Activated gamma-delta T cell treated with Interleukin-2 at 50 U/mL for 16 hours (primary cell): ENCODE results near the gene DNAJC16.
"Not testable (repeated sequence)": the region's sequence is repeated elsewhere in the genome, so short reads cannot be mapped to it uniquely, and the experiment has no call there.

Experiments used
- DNase-seq: peaks from one replicate; pipeline ENCODE4 v3.0.0-alpha.2; 2020

Gene DNAJC16

DNA sequence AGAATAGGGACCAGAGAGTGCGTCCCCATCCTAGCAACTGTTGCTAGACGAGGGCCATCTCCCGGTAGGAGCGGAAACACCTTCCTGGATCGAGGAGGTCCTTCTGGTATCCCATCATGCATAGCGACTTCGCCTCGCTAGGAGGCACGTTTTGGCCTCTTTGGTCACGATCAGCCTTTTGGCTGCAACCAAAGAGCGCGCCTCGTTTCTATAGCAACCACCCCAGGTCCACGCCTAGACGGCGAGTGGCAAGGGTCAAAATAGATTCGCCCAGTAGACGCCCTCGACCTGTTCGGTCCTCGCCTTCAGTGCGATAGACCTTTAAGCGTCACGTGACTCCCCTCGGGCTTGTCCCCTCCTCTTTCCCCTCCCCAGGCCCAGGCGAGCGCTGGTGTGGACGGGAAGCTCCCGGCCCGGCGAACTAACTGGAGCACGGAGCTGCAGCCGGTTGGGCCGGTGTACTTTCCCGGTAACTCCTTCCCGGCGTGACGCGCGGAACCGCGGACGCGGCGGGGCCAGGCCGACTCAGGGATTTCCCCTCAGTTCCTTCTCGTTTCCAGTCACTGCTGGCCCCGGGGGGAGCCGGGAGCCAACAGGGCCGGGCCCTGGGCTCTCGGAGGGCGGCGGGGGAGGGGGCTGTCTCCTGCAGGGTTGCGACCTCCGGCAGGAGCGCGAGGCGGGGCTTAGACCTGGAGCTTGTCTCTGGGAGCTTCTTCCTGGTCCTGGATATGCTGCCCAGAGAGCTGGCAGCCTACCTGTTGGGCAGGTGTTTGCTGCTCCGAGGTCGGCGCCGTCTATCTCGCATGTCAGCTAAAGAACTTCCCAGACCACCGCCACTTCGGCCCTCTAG lies at the start of gene DNAJC16:
Gene DNAJC16 (plus strand): TSS at position 359 of the 850 bp plus-strand sequence. CDS start 2,258 bp downstream, outside the sequence.
- DNase-seq = peak; percentile 96

DNA sequence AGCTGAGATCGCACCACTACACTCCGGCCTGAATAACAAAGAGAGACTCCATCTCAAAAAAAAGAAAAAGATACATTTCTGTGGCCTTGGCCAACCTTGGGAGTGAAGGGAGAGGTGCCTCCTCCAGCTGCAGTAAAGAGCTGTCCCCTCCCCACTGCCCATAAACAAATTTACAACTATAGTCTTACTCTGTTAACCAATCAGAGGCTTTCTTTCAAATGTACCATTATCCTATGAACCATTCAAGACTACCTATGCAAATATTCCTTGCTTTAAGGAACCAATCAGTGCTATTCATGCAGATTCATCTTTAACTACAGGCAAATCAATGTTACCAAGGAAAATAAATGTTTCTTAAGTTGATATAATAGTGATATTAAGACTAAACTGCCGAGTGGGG lies 49.7 kb upstream of the DNAJC16 start:
- DNase-seq = no peak

DNA sequence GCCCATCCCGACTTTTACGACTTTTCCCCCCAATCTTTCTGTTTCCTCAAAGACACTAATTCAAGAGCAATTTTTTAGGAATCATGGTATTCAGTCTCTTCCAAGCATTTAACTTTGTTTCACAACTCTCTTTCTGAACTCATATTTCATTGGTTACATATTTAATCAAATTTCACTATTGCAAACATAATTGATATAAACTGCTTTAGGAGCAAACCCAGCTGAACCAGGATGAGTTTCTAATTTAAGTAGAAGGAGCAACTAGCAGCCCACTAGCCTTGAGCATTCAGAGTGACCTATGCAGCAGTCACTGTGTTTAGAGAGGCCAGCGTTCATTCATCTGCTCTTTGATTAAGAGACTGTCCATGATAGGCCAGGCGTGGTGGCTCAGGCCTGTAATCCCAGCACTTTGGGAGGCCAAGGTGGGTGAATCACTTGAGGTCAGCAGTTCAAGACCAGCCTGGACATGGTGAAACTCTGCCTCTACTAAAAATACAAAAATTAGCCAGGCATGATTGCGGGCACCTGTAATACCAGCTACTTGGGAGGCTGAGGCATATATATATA lies 48.9 kb upstream of the DNAJC16 start:
- no peak for DNase-seq

DNA sequence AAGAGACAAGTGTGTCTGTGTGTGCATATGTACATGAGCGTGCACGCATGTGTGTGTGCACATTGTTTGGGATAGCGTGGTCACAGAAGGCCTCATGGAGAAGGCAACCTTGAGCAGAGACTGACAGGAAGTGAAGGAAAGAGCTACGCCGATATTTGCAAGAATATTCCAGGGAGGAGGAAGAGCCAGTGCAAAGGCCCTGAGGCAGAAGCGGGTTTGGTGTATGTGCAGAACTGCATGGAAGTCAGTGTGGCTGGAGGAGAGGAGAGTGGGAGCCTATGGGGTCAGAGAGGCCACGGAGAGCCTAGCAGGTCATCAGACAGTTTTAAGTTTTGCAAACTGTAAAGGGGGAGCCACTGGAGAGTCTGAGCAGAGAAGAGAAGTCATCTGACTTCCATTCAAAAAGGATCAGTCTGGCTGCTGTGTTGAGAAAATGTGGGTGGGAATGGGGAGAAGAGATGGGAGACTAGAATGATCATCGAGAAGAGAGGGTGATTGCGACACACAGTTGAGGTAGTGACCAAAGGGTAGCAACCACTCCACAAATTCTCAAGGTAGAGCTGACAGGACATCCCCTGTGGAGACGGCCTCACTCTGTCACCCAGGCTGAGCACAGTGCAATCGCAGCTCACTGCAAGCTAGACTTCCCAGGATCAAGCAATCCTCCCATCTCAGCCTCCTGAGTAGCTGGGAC lies 46.8 kb upstream of the DNAJC16 start:
- no peak for DNase-seq

DNA sequence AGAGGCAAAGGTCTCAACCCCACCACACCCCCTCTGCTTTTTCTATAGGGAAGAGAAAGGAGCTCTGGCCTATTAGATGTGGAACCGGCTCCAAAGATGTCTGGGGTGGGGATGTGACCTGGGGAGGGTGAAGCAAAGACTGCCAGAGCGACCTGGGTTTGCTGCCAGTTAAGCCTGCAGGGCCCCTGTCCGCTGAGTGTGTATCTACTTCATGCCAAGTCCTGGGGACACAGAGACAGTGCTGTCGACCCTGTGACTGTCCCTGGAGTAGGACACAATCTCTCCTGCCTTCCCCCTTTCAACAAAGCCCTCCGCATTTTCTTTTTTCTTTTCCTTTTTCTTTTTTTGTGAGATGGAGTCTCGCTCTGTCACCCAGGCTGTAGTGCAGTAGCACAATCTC lies 44.2 kb upstream of the DNAJC16 start:
- DNase-seq = not testable (repeated sequence)

DNA sequence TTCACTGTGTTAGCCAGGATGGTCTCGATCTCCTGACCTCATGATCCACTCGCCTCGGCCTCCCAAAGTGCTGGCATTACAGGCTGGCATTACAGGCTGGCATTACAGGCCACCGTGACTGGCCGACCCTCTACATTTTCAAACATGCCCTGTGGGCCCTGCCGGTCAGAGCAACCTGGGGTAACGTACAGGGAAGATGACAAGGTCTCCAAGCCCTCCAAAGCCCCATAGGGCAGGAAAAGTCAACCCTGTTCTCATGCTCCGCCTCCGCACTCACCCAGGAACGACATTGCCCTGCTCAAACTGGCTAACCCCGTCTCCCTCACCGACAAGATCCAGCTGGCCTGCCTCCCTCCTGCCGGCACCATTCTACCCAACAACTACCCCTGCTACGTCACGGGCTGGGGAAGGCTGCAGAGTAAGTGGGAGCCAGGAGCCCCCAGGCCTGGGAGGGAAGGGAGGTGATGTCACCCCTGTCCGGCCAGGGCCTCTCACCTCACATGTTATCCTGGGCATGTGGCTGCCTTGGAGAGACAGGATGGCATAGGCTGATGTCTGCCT lies 43.6 kb upstream of the DNAJC16 start:
- DNase-seq = not testable (repeated sequence)

DNA sequence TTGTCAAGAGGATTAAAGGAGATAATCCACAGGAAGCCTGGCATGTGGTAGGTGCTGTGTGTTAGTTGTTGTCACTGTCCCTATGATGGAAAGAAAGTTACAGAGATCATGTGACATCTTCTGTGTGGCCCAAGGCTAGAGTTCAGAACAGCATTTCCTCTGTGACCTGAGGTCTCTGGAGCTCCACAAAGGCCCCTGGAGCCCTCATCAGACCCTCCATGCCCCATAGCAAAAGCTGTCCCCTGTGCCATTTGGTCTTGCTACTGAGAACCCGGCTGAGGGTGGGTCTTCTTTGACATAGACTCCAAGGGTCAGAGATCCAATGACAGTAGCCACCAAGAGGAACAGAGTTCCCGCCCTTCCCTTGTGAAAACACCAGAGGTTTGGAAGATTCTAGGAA lies 42.7 kb upstream of the DNAJC16 start:
- no peak for DNase-seq

DNA sequence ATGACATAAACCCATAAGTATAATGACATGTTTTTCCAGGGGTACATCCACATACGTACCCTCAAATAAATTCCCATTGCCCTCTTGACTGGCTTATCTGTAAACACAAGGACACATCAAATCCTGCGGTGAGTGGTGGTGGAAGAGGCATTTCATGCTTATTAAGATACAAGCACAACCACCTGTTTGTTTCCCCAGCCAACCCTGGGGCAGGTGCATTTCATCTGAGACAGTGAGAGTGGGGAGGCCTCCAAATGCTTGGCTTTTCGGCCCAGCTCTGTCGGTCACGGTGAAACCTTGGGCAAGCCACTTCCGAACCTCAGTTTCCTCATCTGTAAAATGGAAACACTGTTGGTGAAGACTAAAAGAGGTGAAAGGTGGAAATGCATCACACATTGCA lies 42.2 kb upstream of the DNAJC16 start:
- DNase-seq = not testable (repeated sequence)

DNA sequence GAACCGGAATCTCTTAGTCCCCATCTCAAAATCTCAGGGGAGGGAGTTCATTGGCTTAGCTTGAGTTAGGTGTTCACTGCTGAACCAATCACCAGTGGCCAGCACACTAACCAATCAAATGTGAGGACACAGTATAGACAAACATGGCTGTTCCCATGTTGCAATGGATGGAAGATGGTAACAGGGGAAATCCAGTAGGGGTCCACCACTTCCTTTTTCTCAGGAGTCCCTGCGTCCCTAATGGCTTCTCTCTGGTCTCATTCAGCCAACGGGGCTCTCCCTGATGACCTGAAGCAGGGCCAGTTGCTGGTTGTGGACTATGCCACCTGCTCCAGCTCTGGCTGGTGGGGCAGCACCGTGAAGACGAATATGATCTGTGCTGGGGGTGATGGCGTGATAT lies 41.0 kb upstream of the DNAJC16 start:
- DNase-seq = no peak

DNA sequence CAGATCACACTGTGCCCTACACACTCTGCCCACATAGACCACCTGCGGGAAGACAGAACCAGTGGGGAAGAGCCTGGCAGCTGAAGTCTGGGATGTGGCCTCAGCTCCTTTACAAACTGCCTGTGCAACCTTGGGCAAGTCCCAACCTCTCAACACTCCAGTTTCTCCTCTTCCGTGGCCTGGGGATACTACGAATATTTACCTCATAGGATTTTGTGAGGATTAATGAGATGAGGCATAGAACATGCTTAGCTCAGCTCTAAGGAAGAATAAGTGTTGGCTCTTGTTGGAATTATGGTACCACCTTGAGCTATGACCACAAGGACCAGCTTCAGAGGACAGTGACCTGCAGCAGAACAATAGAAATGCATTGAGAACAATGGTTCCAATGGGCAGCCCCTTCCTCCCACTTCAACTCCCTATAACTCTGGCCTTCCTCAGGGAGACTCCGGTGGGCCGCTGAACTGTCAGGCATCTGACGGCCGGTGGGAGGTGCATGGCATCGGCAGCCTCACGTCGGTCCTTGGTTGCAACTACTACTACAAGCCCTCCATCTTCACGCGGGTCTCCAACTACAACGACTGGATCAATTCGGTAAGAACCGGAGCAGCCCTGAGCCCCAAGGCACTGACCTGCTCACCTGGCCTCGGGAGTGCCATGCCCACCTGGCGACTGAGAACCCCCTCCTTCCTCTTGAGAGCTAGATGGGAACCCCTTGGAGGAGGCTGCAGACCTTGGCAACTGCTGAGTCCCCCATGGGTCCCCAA lies 39.6 kb upstream of the DNAJC16 start:
- DNase-seq = not testable (repeated sequence)

DNA sequence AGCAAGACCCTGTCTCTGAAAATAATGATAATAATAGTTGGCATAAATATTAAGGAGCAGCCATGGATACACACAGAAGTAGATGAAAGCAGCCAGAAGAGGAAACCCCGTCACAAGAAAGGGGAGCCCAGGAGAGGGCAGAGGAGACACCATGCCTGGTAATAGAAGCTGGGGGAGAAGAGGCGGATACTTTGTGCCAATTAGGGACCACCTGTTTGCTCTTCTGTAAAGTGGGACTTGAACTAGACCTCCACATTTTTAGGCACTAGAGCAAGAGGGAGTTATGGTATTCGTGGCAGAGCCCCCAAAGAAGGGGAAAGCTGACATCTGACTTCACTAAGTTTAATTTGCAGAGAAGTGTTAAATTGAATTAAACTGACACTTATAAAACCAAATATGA lies 38.3 kb upstream of the DNAJC16 start:
- no peak for DNase-seq

DNA sequence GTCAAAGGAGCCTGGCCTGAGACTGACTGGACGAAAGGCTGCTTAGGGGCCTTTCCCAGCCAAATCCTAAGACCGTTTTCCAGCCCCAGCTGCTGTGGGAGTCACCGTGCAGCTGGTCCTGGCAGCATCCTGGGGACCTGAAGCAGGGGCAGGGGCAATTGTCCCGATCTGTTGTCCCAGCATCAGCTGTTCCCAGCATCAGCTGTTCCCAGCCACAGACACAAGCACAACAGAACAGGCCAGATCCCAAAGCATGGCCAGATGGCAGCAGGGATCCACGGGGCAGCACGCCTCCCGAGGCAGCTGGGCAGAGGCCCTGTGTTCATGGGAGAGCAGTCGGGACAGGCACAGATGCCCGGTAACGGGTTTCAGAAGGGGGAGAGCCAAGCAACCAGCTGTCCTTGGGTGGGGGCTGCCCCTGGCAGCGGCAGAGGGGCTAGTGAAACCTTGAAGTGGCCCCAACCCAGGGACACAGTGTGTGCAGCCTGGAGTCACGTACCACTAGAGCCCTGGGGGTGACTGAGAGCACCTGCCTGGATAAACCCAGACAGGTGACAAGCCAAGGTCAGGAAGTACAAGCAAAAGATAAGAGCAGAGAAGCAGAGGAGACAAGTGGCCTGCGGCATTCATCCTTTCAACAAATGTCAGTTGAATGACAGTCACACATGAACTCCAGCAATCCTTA lies 37.5 kb upstream of the DNAJC16 start:
- DNase-seq = no peak

DNA sequence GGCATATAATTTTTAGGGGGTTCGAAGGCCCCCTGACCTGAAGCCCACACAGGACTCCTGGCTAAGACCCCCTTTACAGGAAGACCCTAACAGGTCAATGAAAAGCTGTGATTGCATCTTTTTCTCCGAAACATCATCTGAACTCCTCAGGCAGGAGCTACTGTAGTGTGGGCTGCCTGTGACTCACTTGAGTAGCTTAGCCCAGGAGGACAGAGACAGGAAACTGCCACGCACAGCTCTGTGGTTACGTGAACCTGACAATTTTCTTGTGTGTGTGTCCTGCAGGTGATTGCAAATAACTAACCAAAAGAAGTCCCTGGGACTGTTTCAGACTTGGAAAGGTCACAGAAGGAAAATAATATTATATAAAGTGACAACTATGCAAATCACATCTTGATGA lies 35.6 kb upstream of the DNAJC16 start:
- not testable (repeated sequence) for DNase-seq

DNA sequence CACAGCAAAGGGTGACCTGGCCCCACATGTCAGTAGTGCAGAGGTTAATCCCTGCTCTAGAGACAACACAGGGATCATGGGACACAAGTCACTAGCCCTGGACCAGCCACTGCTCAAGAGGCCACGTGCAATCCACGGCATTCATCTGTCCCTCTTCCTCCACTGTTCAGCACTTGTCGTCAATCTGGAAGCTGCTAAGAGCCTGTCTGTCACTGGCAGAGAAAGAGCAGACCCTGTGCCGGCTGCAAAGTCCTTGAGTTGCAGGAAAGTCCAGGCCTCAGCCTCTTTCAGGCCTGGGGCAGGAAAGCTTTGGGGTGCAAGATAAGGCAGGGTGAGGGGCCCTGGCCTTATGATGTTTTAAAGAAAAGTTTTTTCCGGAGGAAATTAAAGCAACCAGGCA lies 34.1 kb upstream of the DNAJC16 start:
- no peak for DNase-seq

DNA sequence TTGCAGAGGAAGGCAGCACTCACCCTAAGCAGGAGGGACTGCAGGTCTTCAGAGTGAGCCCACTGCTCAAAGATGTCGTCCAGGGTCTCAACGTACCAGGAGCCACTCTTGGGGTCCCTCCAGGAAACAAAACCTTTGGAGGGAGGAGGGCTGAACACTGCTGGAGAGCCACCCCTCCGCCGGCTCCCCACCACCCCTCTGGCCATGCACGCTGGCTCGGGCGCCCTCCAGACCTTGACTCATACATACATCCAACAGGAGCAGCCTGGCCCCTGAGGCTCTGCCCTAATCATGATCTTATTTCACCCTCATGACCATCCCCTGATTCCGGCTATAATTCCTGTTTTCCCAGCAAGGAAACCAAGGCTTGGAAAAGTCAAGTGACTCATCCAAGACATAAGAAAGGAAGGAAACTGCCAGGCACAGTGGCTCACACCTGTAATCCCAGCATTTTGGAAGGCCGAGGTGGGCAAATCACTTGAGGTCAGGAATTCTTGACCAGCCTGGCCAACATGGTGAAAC lies 32.7 kb upstream of the DNAJC16 start:
- DNase-seq = no peak

DNA sequence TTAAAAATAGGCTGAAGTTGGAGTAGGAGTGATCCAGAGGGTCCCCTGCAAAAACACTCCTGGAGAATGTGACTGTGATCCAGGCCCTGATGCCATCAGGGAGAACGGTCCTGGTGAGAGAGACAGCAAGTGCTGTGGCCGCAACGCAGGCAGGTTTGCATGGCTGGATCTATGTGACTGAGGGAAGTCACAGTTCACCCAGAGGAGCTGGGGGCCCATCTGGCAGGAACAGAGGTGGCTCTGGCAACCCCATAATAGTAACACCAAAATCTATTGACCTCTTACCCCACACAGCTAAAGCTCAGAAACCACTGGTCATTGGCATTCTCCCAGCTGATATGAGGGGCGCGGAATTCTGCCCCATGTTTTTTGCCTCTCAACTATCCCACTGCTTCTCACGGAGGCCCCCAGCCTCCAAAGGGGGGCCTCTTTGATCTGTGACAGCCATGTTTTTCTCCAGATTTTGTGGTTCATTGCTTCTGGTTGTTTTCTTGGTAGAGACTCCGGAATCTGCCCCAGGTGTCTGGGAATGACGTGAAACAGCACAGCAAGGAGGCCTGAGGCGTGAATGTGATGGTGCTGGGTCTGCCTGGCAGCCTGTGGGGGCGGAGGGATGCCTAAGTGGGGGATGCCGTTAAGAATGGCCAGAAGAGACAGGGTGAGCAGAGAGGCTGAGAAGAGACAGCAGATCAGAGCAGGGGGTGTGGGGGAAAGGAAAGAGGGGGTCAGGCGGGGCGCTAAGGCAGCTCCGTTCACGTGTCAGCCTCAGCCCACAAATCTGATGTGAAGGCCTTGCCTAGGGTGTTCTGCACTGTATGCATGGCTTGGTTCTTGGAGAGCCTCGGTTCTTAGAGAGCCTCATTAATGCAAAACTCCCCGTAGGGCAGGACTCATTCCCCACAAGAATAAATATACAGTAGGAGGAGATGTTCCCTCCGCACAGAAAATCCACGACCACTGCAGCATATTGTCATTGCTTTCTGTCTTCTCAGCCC lies 26.2 kb upstream of the DNAJC16 start:
- no peak for DNase-seq

DNA sequence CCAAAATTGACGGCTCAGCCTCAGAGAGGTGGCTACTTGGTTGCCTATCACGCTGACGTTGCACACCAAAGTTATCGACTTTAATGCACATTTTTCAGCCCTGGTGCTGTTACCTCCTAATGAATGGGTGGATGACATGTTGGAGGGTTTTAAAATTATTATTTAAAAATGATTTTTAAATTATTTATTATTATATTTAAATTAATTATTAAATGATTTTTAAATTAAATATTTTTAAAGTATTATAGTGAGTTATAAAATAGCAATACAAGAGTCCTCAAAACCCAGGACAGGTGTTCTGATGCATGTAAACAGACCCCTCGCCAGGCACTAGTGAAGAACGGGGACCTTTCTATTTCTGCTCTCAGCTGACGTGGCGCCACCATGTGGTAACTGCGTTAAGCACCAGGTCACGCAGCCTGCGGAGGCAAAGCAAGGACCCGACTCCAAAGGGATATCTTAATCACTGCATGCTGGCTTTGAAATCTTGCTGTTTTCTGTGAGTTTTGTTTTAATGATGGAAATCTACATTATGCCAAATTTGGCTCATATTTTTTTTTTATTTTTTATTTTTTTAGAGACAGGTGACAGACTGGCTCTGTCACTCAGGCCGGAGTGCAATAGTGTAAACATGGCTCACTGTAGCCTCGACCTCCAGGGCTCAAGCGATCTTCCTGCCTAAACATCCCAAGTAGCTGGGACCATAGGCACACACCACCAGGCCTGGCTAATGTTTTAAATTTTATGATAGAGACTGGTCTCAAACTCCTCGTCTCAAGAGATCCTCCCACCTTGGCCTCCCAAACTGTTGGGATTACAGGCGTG lies 25.2 kb upstream of the DNAJC16 start:
- peak; percentile 34 for DNase-seq

DNA sequence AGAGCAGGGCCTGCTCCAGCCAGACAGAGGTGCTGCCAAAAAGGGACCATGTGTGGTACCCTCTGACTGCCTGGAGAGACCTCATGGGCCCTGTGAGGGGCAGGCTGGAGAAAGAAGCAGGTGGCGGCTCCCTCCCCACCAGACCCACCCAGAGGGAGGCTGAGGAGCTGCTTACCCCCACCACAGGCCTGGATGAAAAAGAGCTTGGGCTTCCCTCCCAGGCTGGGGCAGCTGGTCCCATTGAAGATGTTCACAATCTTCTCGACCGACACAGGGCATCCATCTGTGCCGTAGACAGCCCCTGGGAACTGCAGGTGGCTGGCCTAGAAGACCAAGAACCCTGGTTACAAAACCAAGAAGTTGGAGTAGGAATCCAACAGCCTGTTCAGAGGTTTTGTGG lies 22.2 kb upstream of the DNAJC16 start:
- DNase-seq = no peak

DNA sequence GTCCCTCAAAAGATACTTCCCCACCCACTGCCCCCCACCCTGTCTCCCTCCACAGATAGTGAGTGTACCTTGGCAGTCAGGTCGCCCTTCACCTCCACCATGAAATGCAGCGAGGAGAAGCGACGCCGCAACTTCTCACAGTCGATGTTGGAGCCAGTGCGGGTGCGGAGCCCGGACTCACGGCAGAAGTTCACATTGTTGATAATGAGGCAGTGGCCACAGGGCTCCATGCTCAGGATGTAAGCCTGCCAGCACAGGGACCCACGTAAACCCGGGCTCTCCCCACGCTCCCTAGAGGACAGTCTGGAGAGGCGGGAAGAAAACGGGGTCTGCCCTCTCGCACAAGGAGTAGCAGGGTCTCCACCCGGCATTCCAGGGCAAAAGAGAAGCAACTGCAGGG lies 19.8 kb upstream of the DNAJC16 start:
- no peak for DNase-seq

DNA sequence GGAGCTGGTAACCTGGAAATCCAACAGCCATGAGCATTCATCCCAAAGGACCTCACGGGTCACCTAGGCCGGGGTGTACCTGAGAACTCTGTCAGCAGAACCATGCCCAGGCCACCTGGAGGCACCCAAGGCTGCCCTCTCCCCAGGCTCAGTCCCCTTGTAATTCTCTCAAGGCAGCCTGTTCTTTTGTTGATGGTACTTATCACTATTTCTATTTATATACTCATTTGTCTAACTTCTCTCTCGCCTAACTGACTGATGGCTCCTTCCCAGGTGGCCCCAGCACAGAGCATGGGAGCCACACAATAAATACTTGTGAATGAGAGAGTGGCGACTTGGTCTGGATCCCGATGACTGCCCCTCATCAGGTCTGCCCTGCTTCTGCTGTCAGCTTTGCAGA lies 19.4 kb upstream of the DNAJC16 start:
- no peak for DNase-seq
